HG03025 (cell line): Measurements from ENCODE around the gene SCFD2.
"Not testable (repeated sequence)": the region's sequence is repeated elsewhere in the genome, so short reads cannot be mapped to it uniquely, and the experiment has no call there.

Experiments used
- ATAC-seq: cut with Tn5 transposase; IDR thresholded peaks from one replicate; pipeline ENCODE4 v1.9.1; 2021; ENCODE audit warnings: mild to moderate bottlenecking, moderate library complexity; ENCODE audit not compliant: unreplicated experiment, low FRiP score

SCFD2 gene

DNA sequence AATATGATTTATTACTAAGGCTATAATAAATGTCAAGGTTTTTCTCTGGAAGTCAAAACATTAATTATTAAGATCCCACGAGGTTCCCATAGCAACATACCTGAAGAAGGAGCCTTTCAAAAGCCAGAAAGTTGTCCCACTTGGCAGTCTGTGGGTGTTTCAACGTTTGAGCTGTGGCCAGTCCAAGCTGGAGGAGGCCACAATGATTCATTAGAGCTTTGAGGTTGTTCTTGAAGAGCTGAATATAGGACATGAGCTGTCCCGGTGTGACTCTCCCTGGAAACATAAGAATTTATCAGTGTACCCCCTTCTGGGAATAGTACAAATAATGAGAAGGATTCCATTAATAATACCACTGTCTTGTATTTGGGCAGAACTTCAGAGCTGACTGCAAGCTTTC, 92.1 kb downstream of the SCFD2 start:
- ATAC-seq: no peak

DNA sequence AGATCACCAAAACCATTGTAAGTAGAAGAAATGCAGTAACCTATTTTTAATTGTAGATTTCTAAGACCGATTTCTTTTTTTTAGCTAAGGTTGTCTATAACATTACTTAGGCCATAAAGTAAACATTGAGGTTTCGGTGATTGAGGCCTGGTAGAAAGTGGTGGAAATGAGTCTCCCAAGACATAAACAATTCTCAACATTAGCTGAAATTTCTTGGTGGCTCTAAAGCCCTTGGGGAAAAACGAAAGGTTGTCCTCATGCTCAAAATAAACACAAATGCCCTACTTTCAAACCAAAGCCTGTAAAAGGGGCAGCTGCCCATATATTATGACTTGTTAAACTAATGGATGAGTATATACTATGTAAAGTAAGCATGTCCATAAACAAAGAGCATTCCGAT, 98.8 kb downstream of the SCFD2 start:
- ATAC-seq: no peak

DNA sequence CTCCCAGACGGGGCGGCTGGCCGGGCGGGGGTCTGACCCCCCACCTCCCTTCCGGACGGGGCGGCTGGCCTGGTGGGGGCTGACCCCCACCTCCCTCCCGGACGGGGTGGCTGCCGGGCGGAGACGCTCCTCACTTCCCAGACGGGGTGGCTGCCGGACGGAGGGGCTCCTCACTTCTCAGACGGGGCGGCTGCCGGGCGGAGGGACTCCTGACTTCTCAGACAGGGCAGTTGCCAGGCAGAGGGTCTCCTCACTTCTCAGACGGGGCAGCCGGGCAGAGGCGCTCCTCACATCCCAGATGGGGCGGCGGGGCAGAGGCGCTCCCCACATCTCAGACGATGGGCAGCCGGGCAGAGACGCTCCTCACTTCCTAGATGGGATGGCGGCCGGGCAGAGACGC, 109.9 kb downstream of the SCFD2 start:
- ATAC-seq: not testable (repeated sequence)

DNA sequence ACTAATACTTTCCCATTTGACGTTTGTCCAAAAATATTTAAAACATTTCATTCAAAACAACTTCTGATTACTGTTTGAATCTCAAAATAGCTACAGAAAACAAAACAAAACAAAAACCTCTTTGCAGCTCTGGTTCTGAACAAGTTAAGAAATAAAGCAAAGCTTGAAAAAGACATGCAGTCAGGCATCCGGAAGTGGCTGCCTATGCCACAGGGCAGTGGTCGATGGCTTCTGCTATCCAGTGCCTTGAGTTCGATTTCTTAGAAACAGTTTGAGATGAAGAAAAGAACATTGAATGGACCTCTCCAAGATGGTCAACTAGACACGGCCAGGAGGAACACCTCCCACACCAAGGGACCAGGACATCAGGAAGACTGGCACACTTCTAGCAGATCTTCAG, 125.3 kb downstream of the SCFD2 start:
- ATAC-seq: no peak

DNA sequence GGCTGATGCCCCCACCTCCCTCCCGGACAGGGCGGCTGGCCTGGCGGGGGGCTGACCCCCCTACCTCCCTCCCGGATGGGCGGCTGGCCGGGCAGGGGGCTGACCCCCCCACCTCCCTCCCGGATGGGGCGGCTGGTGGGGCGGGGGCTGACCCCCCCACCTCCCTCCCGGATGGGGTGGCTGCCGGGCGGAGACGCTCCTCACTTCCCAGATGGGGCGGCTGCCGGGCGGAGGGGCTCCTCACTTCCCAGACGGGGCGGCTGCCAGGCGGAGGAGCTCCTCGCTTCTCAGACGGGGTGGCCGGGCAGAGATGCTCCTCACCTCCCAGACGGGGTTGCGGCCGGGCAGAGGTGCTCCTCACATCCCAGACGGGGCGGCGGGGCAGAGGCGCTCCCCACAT, 127.5 kb downstream of the SCFD2 start:
- not testable (repeated sequence) for ATAC-seq

DNA sequence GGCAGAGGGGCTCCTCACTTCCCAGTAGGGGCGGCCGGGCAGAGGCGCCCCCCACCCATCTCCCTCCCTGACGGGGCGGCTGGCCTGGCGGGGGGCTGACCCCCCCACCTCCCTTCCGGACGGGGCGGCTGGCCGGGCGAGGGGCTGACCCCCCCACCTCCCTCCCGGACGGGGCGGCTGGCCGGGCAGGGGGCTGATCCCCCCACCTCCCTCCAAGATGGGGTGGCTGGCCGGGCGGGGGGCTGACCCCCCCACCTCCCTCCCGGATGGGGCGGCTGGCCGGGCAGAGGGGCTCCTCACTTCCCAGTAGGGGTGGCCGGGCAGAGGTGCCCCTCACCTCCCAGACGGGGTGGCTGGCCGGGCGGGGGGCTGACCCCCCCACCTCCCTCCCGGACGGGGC, 128.1 kb downstream of the SCFD2 start:
- ATAC-seq: not testable (repeated sequence)

DNA sequence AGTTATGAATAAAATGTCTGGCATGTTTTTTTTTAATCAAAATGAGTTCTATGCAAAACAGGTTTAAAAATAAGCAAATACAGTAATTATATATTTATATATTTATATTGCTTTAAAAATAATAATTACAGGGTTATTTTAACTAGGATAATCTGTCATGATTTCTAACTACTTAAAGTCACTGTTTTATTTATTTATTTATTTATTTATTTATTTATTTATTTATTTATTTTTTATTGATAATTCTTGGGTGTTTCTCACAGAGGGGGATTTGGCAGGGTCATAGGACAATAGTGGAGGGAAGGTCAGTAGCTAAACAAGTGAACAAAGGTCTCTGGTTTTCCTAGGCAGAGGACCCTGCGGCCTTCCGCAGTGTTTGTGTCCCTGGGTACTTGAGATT, 129.2 kb downstream of the SCFD2 start:
- not testable (repeated sequence) for ATAC-seq

DNA sequence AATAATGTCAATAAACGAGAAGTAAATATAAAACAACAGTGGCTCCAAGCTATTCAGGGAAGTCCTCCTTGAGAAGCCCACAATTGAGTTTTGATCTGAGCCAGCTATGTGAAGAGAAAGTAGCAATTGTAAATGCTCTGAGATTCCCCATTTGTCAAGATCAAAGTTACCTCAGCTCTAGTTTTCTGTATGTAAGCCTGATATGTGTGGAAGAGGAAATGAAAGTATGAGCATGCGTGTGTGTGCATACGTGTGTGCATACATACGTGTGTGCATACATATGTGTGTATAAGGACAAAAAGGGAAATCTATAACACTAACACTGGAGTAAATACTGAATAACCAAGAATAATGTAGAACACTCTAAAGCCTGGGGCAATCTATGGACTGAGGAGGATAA, 130.3 kb downstream of the SCFD2 start:
- ATAC-seq: no peak

DNA sequence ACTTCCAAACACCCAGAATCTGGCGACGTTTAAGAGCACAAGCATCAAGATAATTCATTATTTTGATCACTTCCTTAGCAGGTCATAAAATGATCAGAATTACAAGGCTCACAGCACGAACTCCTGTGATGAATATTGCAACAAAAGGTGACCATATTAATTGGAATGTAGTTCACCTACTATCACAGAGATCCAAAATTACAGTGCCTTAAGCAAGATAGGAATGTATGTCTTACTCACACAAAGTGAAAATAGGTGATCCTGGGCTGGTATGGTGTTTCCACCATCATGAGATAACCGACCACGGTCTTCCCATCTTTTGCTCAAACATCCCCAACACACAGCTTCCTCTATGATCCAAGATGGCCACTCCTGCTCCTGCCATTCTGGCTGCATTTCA, 131.2 kb downstream of the SCFD2 start:
- ATAC-seq: no peak

DNA sequence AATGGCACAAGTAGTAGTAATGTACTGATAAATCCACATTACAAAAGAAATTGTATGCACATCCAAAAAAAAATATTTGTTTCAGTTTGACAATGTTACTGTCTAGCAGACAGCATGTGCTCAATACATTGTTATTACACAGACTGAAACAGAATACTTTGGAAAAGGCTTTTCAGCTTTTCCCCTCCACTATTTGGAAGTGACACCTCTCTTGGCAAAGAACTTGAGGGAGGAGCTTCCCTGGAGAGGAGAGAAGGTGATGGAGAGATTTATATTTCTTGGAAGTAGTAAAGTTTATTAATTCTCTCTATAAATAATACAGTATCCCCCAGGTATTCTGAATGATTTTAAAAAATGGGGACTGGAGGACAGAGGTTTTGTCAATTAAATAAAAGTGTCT, 131.8 kb downstream of the SCFD2 start:
- no peak for ATAC-seq

DNA sequence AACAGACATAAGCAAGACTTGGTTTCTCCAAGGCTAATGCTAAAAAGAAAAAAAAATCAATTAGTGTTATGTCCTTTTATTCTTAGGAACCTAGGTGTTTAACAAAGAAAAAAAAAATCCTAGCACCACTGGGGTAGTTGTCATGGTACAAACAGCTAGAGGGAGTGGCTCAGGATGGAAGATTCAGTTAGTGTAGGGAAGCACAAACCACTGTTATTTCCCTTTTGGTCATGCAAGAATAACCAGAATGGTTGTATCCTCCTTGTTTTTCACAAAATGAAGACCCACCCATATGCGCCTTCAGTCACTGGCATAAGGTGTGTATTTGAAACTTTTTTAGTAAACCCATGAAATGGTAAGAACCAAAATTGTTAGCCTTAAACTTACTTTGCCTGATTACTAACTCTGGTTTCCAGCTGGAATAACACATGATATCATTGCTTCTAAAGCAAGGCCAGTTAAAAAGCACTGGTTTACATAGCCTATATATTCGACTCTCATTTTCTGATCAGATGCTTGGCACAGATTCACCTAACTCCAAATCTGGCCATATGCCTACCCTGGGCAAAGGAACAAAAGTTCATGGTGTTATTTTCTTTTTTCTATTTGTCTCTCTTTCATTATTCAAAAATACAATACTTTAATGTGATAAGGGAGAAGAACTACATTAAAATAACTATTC, 132.6 kb downstream of the SCFD2 start:
- no peak for ATAC-seq

DNA sequence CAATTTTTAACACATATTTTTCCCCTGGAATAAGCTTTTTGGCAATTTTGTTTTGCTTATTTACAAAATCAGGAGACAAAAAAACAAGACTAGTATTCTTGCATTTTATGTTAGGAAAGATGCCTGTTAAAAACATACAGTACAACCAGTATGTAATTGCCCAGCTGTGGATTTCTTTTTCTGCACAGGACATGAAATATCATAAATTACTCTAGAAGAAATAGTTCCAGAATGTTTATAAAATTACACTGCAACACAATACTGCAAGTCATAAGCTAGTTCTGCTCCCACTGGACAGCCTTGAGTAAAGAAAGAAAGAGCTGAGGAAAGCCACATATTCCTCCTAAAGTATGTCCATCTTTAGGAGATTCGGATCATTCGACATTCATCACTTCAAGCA, 133.5 kb downstream of the SCFD2 start:
- no peak for ATAC-seq

DNA sequence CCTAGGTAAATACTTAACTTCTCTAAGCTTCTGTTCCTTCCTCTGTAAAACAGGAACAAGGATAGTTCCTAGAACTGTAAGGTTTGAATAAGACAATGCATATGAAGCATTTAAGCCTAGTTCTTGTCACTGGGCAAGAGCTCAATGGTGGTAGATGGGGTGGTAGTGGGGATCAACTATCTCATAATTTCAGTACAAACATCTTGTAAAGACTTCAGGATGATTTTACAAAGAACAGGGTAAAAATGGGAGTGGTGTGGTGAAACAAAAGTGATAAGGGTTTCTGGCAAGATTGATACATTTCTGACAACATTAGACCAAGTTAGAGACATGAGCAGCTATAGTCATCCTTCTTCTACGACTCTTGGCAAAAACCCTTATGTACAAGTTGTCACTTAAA, 137.8 kb downstream of the SCFD2 start:
- ATAC-seq: no peak

DNA sequence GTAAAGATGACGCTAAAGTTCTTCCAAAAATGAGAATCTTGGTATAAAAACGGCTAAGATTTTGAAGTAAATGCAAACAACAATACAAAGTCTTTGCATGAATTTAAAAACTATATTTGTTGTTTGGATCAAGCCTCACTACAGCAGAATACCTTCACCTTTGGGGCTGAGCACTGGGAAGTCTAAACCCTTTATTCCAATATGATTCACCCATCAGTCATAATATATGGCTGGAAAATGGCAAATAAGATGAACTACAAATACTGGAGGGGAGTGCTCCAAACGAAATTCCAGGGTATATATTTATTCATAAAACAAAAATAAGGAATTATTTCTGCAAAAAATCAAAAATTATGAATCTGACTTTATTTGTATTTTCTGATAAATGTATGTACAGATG, 138.4 kb downstream of the SCFD2 start:
- no peak for ATAC-seq

DNA sequence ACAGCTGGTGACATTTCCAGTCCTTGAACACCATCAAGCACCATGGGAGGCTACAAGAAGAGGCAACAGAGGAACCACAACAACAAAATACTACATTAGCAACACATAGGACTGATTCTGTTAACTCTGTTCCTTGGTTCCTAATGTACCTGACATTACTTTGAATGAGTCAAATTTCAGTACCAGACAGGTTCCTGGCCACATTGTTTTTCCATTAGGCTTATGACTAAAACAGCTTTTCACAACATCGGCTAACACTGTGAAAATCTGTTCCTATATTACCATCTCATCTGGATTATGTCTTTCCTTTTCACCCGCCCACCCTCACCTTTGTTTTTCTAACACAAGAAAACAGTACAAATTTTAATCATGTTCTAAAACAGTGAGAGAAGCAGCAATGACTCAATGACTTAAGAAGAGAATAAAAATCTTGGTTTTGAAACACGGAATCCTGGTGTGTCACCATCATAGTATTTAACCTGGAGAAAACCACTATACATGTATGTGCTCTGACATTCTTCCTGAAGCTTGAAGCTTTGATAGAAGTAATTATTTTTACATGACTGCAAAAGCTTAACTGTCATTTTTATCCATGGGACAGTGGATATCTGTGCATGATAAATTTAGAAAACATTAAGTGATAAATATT, 143.9 kb downstream of the SCFD2 start:
- no peak for ATAC-seq

DNA sequence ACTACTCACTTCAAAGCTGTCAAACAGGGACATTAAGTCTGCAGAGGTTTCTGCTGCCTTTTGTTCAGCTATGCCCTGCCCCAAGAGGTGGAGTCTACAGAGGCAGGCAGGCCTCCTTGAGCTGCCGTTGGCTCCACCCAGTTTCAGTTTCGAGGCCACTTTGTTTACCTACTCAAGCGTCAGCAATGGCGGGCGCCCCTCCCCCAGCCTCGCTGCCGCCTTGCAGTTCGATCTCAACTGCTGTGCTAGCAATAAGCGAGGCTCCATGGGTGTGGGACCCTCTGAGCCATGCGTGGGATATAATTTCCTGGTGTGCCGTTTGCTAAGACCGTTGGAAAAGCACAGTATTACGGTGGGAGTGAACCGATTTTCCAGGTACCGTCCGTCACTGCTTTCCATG, 146.7 kb downstream of the SCFD2 start:
- ATAC-seq: not testable (repeated sequence)

DNA sequence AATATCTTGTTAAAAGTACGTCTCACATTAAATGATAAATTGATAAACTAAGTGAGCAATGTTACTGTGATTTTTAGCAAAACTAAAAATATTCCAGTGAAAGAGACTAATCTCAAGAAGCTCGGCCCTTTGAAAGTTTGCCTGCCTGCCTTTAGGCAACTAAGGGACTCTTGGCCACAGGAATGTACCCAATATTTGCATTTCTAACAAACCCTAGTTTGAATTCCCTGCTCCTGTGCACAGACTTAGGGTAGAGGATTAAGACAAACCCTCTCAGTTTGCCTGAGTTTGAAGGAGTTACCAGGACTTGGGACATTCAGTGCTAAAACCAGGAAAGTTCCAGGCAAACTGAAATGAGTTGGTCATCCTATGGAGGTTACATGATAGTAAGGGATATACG, 157.1 kb downstream of the SCFD2 start:
- no peak for ATAC-seq

DNA sequence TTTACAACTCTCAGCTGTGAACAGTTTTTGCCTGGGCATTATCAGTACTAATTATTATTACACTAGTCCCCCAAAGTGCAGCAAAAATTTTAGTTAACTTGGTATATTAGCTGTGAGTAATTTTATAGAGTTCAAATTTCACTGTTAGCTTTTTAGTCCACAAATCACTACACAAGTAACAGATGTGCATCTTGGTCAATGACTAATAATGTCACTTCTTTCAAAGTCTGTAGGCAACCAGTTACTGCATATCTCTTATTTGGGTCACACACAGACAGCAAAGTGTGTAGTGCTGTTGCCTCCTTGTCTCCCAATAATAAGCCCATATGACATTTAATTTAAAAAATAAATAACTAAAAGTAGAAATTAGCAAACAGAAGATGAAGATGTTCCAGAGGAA, 159.9 kb downstream of the SCFD2 start:
- no peak for ATAC-seq

DNA sequence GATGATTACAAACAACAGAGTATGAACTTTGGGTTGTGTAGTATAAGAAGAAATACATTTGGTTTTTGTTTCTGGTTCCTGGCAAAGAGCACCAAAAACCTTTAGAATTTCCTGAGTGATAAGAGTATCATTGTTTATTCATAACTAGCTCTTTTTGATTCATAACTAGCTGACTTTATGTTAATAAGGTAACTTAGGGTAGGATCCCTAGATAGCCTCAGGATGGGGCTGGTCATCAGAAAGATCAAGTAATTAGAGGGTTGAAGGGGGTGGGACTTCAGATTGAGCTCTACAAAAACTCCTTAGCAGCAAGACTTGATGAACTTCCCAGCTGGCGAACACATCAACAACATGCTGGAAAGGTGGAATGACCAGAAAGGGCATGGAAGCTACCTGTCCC, 166.5 kb downstream of the SCFD2 start:
- no peak for ATAC-seq

DNA sequence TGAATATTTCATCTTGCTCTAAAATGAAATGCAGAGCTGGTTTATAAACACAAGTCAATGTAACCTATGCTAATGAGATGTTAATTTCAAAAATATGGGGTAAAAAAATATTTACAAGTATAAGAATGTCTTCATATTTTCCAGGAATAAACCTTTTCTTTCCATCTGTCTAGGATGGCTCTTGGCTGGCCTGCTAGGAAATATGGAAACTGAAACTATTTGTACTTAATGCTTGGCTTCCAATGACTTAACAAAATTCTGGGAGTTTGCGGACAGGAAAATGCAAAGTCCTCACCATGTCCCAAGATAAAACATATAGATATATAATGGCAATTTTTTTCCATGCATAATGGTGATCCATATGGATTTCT, 168.1 kb downstream of the SCFD2 start:
- no peak for ATAC-seq

DNA sequence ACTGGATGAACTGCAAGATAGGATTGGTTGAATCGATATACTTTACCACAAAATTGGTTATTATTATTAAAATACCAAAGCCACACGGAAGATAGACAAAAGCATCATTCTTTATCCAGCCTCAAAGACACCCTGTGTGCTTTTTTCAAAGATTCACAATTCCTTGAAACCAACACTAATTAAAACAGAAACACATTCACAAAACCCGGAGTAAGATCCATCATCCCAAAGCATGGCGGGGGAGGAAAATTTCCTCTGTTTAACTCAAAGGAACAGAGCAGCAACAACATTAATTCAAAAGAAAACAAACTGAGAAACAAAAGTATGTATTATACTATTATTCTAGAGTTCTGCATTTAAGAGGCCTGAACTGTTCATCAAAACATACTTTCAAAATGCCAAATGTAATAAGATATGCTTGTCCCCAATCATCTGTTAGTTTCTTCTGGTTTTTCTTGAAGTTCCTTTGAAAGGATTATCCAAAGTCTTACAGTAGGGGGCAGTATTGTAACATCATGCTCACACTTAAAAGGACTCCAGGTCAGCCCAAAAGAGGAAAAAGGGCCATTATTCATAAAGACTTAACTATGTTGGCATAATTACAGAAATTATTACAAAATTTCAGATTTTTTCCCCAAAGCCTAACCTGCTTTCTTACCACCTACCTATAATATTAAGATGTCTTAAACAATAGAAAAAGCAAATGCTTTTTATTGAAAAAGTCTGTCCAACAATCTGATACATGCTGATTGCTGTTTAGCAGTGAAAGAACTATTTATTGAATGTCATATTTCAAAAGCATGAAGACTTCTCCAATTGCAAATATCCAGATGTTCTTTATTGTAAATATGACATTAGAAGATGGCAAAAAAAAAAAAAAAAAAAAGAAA, 168.7 kb downstream of the SCFD2 start:
- no peak for ATAC-seq
